Inflammatory macrophage (primary cell): Measurements from ENCODE around the gene SPAG17.
"Not testable (repeated sequence)": the region's sequence is repeated elsewhere in the genome, so short reads cannot be mapped to it uniquely, and the experiment has no call there.

Experiments used
- DNase-seq, 2 donors: peaks; one replicate each; pipeline ENCODE4 v3.0.0-alpha.2; 2020 to 2022

The SPAG17 gene

GRCh38 chr1:117970252-117970651, 214.8 kb downstream of the SPAG17 start:
- DNase-seq = no peak

DNA sequence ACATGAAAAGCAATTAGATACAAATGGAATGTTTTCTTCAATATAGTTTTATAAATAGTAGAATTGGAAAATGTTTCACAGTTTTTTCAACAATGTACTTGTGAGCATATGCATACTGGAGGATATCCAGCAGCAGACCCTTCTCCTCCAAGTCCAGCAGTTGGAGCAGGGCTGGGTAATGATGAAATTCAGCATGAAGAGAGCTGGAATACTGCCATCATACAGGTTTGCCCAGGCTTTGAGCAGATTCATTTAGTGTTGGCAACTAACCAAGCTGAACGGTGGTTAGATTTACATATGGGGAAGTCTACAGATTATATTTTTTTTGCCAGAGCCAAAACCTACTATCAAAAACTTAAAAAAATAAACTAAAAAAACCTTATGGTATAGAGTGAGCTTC, 217.1 kb downstream of the SPAG17 start:
- no peak for DNase-seq

- DNase-seq = peak; percentile 9 to 29
Measured at GRCh38 chr1:117967477-117967876, 217.6 kb downstream of the SPAG17 start.

GRCh38 chr1:117964290-117965038, 220.6 kb downstream of the SPAG17 start:
- DNase-seq = no peak

- DNase-seq = no peak
Measured at GRCh38 chr1:117959364-117959763, 225.7 kb downstream of the SPAG17 start.

DNA sequence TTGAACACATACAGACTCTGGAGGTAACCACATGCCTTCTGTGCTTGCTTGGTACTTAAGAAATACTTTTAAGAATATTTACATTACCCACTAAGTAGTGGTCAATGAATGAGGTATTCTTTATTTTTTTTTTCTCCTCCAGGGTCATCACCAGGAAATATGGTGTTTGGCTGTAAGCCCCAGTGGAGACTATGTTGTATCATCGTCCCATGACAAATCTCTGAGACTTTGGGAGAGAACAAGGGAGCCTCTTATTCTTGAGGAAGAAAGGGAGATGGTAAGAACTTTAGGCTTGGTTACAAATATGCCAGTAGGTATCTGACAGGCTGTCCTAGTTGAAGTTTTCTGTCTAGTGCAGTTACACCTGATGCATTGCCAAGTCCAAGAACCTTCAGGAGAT, 232.6 kb downstream of the SPAG17 start:
- no peak for DNase-seq

- DNase-seq = no peak
Measured at GRCh38 chr1:117942293-117942692, 242.7 kb downstream of the SPAG17 start.

DNA sequence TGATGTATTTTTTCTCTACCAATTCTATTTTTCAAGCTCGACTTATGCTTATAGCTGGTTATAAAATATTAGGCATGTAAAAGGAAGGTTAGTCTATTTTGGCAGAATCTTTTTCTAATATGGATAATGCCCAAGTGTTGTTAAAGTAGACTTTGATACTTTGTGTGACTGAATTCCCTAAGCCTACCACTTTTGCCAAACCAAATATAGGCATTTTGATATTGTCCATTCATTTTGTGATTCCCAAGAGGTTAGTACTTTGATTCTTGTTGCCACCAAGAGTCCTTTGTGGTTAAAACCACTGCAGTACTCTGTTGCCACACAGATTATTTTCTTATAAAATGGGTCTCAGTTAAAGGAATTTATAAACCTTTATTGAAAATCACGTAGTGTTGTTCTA, 251.3 kb downstream of the SPAG17 start:
- DNase-seq = no peak

- no peak for DNase-seq
Measured at GRCh38 chr1:117932576-117932975, 252.5 kb downstream of the SPAG17 start.

DNA sequence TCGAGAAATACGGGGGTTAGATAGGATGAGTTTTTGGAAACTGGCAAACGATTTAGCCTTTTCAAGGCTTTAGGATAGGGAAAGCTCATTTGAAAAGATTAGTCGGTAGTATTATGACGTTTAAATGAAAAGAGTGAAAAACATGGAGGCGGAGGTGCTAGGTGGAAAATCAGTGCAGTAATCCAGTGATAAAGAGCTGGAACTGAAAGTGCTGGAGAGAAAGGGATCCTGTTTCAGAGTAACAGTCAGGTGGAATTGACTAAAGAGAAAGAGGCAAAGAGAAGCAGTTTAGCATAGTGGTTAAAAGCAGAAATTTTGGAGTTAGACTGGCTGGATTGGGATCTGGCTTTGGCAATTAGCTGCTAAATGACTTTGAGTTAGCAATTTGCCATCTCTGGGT, 254.5 kb downstream of the SPAG17 start:
- peak in 1 of 2 donors; percentile 10 for DNase-seq

- no peak for DNase-seq
Measured at GRCh38 chr1:117930173-117930447, 254.9 kb downstream of the SPAG17 start.

GRCh38 chr1:117929343-117930172, 255.5 kb downstream of the SPAG17 start, which contains the start of the genes GDAP2 and WDR3:
Gene GDAP2 (minus strand): TSS chr1:117929621. CDS start chr1:117920357, 9,264 bp downstream.
Gene WDR3 (plus strand): TSS chr1:117929739. CDS start chr1:117933320, 3,581 bp downstream.
- peak; percentile 98 to 99 for DNase-seq

DNA sequence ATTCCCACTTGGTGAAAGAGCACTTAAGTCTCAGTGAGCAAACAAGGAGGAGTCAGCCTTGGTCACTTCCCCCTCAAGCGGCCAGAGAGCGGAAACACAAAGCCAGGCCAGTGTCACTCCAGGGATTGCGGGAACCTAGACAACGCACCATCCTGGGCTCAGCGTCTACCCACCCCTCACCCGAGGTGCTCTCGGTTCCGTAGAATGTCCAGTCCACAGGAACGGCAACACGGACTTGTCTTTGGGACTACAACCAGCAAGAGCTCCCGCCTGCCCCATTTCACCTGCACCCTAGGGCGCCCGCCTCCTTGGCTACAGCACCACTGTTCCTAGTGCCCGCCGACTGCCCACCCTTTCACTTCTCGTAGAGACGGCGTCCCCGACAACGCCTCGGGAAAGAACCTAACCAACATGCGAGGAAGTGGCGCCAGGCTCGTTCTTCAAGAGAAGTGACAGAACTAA, 256.1 kb downstream of the SPAG17 start:
- peak; percentile 76 to 82 for DNase-seq

DNA sequence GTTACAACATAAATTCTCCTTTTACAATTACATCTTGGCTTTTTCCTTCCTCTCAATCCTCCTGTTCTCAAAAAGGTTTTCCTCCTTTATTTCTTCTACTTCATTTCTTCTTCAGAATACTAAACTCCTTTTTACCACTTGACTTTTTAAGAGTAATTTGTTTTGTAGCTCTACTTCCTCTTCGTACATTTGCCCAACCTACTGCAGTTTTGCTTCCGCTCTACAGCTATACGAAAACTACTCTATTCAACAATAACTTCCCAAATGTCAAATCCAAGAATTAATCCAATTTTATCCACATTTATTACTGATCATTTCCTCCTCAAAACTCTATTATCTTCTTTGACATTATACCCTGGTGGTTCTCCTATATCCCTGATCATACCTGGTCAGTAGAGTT, 259.0 kb downstream of the SPAG17 start:
- DNase-seq = peak; percentile 48 to 58

DNA sequence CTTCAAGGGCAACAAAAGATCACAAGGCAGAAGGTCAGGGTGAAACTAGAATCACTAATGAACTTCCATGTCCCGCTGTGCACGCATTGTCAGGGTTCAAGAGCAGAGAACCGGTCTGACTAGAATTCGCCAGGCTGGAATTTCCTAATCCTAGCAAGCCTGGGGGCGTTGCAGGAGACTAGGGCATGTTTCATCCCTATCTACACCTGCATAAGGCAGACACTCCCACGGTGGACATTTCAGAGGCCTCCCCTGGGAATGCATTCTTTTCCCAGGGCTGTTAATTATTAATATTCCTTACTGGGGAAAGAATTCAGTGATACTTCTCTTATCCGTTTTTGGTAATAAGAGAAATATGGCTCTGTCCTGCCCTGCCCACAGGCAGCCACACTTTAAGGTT, 262.3 kb downstream of the SPAG17 start:
- DNase-seq = not testable (repeated sequence)

GRCh38 chr1:117921991-117922390, 263.0 kb downstream of the SPAG17 start:
- no peak for DNase-seq

GRCh38 chr1:117919376-117919775, 265.7 kb downstream of the SPAG17 start:
- DNase-seq = no peak

DNA sequence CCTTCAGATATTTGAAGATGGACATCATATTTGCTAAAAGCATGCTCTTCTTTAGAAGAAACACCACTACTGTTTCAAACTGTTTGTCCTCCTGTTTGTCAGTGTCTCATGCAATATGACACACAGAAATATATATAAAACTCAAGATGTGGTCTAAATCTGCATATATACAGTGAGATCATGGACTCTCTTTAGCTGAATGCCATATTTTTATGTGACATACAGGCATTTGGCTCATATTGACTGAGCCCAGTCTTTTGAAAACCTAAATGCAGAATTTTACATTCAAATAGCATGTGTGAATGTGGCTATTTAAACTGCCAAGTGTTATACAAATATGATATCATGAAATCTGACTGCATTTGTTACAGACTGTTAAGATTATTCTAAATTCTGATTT, 274.0 kb downstream of the SPAG17 start:
- DNase-seq = no peak

GRCh38 chr1:117905019-117905418, 280.0 kb downstream of the SPAG17 start:
- DNase-seq = no peak

GRCh38 chr1:117904485-117904884, 280.5 kb downstream of the SPAG17 start:
- no peak for DNase-seq
